ENCODE measurements around the gene ELP1. TPM values are rescaled to one million over a fixed set of nuclear protein-coding genes. Genes with fewer than 3 reads are reported as not detected.
"Not testable (repeated sequence)": the region's sequence is repeated elsewhere in the genome, so short reads cannot be mapped to it uniquely, and the experiment has no call there.

ELP1 gene
- total RNA-seq, 1 experiment from 2014 or later = 53.6 TPM

DNA sequence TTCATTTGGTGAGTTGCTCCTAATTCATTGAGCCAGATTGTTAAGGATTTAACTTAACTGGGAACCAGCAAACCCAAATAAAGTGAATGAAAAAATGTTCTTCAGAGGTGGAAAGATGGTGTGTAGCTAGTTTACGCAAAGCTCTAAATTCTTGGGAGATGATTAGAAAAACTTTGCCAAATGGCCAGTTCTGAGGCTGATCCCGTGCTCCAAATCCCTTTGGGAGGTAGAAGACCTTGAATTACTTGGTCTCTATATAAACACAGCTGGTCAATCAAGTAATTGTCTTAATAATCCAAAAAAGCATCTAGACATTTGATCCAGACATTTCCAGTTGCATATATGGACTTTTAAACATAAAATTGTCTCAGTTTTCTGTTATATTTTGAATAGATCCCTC, 89.5 kb downstream of the ELP1 start:
- Histone ChIP-seq H3K27ac (ENCODE audit: low read length) (no peak overlapping the region), H3F3A (ENCODE audit: low read length, unreplicated experiment) (no peaks in the 10 kb centered on the region), H3K4me1 (ENCODE audit: insufficient read depth, low read length) (no peaks in the 10 kb centered on the region), H3K9me2 (replicated peaks; ENCODE audit: low read length) (no peaks in the 10 kb centered on the region), H3K4me3 (ENCODE audit: low read length) (no peak overlapping the region), H4K20me1 (ENCODE audit: low read length) (no peaks in the 10 kb centered on the region), H3K9me3 (ENCODE audit: low read length) (no peaks in the 10 kb centered on the region), H3K36me3 (ENCODE audit: low read depth, low read length) (no peaks in the 10 kb centered on the region), H3K79me2 (ENCODE audit: low read length) (no peaks in the 10 kb centered on the region), H3K4me2 (ENCODE audit: low read length) (no peak overlapping the region), H2AFZ (ENCODE audit: low read length) (no peak overlapping the region), H3K9ac (ENCODE audit: low read length) (no peak overlapping the region), H3K27me3 (ENCODE audit: low read length) (no peaks in the 10 kb centered on the region)
- BruUV-seq (replicated peaks) = no TSS peak
- ATAC-seq (no peak), DNase-seq (no peak)
- intact Hi-C loops (cut with micrococcal nuclease) = no loop called here
- TF ChIP-seq EZH2phosphoT487 (IDR thresholded peaks at IDR 0.05; ENCODE audit: borderline replicate concordance, low read length) (no peak), EZH2 (IDR thresholded peaks at IDR 0.05; ENCODE audit: low read length, unreplicated experiment) (no peak), CTCF (conservative IDR thresholded peaks at IDR 0.05; ENCODE audit: low read depth, low read length) (no peak)
- ChIA-PET POLR2A (ENCODE audit: unreplicated experiment) (no interaction called here), CTCF (no interaction called here)

GRCh38 chr9:108842610-108843295, 91.2 kb downstream of the ELP1 start:
- no peak overlapping the region for H3K9ac ChIP-seq (ENCODE audit: low read length)
- TF ChIP-seq EZH2 (IDR thresholded peaks at IDR 0.05; ENCODE audit: low read length, unreplicated experiment) (no peak), CTCF (conservative IDR thresholded peaks at IDR 0.05; ENCODE audit: low read depth, low read length) (no peak), EZH2phosphoT487 (IDR thresholded peaks at IDR 0.05; ENCODE audit: borderline replicate concordance, low read length) (no peak)
- no peak overlapping the region for H3K4me2 ChIP-seq (ENCODE audit: low read length)
- no peak for DNase-seq
- H3K4me1 ChIP-seq (ENCODE audit: insufficient read depth, low read length) = peaks cover 14% of the 10 kb centered on the region
- ATAC-seq = no peak
- no peaks in the 10 kb centered on the region for H3K9me2 ChIP-seq (replicated peaks; ENCODE audit: low read length)
- H2AFZ ChIP-seq (ENCODE audit: low read length) = no peak overlapping the region
- H4K20me1 ChIP-seq (ENCODE audit: low read length) = no peaks in the 10 kb centered on the region
- ChIA-PET POLR2A (ENCODE audit: unreplicated experiment) (no interaction called here), CTCF (no interaction called here)
- no peak overlapping the region for H3K27ac ChIP-seq (ENCODE audit: low read length)
- H3K4me3 ChIP-seq (ENCODE audit: low read length) = no peak overlapping the region
- H3K36me3 ChIP-seq (ENCODE audit: low read depth, low read length) = no peaks in the 10 kb centered on the region
- no peaks in the 10 kb centered on the region for H3K27me3 ChIP-seq (ENCODE audit: low read length)
- BruUV-seq (replicated peaks) = no TSS peak
- H3K9me3 ChIP-seq (ENCODE audit: low read length) = no peaks in the 10 kb centered on the region
- intact Hi-C loops (cut with micrococcal nuclease) = no loop called here
- H3K79me2 ChIP-seq (ENCODE audit: low read length) = no peaks in the 10 kb centered on the region
- no peaks in the 10 kb centered on the region for H3F3A ChIP-seq (ENCODE audit: low read length, unreplicated experiment)

GRCh38 chr9:108839561-108839960, 94.4 kb downstream of the ELP1 start:
- H3K4me2 ChIP-seq (ENCODE audit: low read length); H3K79me2 ChIP-seq (ENCODE audit: low read length); POLR2A ChIA-PET (ENCODE audit: unreplicated experiment); H2AFZ ChIP-seq (ENCODE audit: low read length); H3K9ac ChIP-seq (ENCODE audit: low read length); DNase-seq; CTCF ChIA-PET; H3K27me3 ChIP-seq (ENCODE audit: low read length); intact Hi-C loops (cut with micrococcal nuclease); BruUV-seq (replicated peaks); H4K20me1 ChIP-seq (ENCODE audit: low read length); ATAC-seq; H3K9me3 ChIP-seq (ENCODE audit: low read length); H3K4me3 ChIP-seq (ENCODE audit: low read length); H3F3A ChIP-seq (ENCODE audit: low read length, unreplicated experiment); H3K9me2 ChIP-seq (replicated peaks; ENCODE audit: low read length); H3K27ac ChIP-seq (ENCODE audit: low read length); H3K36me3 ChIP-seq (ENCODE audit: low read depth, low read length): not testable (repeated sequence)
- peaks cover 46% of the 10 kb centered on the region for H3K4me1 ChIP-seq (ENCODE audit: insufficient read depth, low read length)

All from PC-3 (cell line).